NCI-H1930 (cell line): ENCODE data around the gene SPEN.

ENCODE experiments used
- DNase-seq, 2 experiments: peaks; one replicate each; lab custom pipeline; 2025; lab: John Stamatoyannopoulos, UW

Gene SPEN

GRCh38 chr1:15937706-15938168, 90.2 kb downstream of the SPEN start:
- no peak for DNase-seq

DNA sequence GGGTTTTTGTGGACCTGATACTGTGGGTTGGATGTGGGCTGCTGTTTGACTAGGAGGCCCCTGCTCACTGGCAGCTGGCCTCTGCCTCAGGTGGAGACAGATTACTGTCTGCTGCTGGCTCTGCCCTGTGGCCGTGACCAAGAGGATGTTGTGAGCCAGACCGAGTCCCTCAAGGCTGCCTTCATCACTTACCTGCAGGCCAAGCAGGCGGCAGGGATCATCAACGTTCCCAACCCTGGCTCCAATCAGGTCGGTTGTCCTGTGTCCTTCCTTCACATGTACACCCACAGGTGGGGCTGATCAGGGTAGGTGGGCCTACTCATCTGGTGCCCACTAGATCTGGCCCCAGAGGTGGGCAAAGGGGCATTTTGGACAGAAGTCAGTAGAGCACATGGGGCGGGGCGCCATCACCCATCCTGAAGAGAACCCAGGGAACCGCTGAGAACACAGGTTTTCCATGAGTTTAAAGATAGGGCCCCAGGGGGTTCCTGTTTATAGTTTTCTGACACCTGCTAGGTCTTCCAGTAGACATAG, 91.2 kb downstream of the SPEN start:
- DNase-seq, result no peak

- no peak for DNase-seq
Observed at GRCh38 chr1:15939181-15940109, 91.9 kb downstream of the SPEN start.

- DNase-seq, result no peak
Observed at GRCh38 chr1:15940110-15941043, 92.9 kb downstream of the SPEN start.

DNA sequence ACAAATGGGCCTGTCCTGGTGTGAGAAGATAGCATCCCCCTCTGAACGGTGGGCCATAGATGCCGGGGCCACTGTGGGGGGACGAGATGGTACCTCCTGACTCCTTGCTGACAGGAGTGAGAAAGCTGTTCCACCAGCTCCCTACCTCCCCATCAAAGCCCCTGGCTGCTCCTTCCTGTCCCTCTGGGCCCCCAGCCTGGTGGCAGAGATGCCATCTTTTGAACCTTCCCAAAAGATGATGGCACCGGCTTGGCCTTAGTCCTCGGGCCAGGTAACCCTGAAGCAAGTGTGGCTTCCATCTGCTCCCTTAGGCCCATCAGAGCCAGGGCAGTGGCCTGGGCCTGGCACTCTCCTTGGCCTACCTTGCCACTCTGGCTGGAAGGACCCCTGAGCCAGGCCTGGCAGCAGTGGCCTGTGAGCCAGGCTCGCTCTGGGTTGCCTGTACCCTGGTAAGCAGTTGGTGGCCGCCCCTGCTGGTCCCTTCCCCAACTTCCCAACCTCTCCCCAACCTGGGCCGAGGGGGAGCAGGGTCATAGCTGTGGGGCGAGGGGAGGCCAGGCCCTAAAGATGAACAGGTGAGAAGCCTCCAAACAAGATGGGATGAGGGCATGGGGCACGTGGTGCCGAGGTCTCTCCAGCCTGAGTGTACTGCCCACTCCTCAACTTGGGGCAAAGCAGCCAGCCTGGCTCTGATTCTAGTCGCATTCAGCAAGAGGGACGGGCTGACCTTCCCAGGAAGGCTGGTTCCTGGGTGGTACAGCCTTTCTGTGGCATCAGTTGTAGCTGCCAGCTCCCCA, 93.7 kb downstream of the SPEN start:
- DNase-seq, result no peak

- no peak for DNase-seq
Observed at GRCh38 chr1:15941899-15942660, 94.6 kb downstream of the SPEN start.

GRCh38 chr1:15942661-15943327, 95.3 kb downstream of the SPEN start:
- DNase-seq, result no peak

GRCh38 chr1:15943328-15943991, 96.0 kb downstream of the SPEN start:
- DNase-seq, result no peak

DNA sequence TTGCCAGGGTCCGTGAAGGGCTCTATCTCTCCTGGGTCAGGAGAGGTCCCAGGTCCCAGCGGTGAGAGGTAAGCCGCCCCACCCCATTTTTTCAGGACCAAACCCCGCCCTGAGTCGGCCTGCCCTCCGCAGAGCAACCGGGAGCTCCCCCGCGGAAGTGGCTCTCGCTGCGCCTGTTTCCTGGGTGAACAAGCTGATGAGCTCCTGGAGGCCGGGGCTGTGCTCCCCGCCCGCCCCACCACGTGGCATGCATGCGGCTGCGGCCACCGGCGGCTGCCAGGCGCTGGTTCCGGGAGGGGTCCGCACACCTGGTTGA, 96.4 kb downstream of the SPEN start:
- no peak for DNase-seq

GRCh38 chr1:15944308-15945010, 97.0 kb downstream of the SPEN start:
- no peak for DNase-seq

- DNase-seq, result no peak
Observed at GRCh38 chr1:15945011-15945831, 97.7 kb downstream of the SPEN start.

GRCh38 chr1:15945832-15946448, 98.4 kb downstream of the SPEN start:
- no peak for DNase-seq

GRCh38 chr1:15946571-15947381, 99.3 kb downstream of the SPEN start:
- no peak for DNase-seq

DNA sequence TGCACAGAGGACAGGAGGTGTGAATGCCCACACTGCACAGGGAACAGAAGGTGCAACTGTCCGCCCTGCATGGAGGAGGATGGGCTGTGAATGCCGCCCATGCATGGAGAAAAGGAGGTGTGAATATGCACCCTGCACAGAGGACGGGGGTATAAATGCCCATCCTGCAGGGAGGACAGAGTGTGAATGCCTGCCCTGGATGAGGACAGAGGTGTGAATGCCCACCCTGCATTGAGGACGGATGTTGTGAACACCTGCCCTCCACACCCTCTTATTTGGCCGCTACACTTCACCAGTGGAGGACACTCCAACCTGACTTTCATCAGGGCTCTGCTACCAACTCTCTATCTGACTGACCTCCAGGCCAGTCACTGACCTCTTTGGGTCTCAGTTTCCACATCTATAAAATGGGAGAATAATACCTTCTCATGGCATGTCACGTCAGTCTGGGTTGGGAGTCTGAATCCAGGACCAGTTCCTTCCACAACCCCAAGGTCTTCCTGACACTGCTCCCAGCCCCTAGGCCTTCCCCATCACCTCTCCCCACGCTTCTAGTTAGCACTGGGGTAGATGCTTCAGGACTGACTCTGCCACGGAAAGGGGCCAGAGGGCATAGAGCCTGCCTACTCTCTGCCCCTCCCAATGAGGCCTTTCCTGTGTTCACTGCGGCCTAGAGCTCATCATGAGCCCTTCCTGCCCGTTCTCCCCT, 100.0 kb downstream of the SPEN start:
- no peak for DNase-seq

- DNase-seq, result no peak
Observed at GRCh38 chr1:15948091-15948591, 100.6 kb downstream of the SPEN start.
